HG03025 (cell line): ENCODE data around the gene TNS4.

Experiments
- ATAC-seq: cut with Tn5 transposase; IDR thresholded peaks from one replicate; pipeline ENCODE4 v1.9.1; 2021; ENCODE audit warnings: mild to moderate bottlenecking, moderate library complexity; ENCODE audit not compliant: unreplicated experiment, low FRiP score

TNS4 gene

DNA sequence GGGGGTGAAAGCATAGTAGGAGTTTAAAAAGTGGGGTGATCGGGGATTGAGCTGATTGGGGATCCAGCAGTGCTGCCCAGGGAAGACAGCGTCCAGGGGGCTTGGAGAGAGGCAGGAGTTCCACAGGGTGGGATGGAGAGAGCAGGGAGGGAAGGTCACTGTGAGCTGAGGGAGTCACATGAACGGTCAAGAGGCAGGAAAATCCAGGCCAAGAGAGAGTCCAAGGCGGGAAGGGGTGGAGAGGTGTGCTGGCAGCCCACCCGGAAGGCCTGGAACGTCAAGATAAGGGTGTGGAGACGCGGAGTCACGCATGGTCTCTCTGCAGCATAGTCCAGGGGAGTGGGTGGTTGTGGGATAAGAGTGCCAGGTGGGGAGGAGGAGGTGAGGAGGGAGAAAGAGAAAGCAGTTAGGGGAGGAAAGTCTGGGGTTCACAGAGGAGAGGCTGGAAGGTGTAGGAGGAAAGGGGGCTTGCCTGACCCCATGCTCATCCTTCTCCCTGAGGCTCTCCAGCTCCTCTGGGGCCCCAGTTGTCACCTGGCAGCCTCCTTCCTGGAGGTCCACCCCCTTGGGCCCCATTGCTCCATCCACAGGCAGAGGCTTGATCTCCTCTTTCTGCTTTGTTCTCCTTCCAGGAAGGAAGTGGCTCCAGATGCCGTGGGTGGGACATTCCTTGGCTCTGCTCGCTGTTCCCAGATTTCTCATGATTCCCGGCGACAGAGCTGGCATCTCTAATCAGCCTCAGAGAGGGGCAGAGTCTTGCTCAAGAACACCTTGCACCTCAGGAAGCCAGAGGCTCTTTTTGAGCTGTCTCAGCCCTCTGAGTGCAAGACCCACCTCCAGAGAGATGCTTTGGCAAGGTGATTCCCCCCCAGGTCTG is 35.1 kb upstream of the TNS4 start:
- ATAC-seq = no peak

DNA sequence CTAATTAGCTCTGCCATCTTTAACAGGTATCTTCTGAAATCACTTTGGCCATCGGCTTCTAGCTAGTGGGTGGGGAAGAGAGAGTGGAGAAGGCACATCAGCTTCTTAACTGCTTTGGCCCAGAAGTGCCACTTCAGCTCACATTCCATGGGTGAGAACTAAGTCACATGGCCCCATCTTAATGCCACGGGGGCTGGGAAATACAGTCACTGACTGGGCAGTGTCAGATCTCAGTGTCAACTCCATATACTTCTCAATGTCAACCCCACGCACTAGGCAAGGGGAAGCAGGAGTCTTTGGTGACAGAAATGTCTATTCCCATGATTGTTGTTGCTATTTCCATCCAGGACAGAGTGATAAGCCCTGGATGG is 34.5 kb upstream of the TNS4 start:
- no peak for ATAC-seq

GRCh38 chr17:40535438-40535837 is 34.0 kb upstream of the TNS4 start:
- ATAC-seq = no peak

DNA sequence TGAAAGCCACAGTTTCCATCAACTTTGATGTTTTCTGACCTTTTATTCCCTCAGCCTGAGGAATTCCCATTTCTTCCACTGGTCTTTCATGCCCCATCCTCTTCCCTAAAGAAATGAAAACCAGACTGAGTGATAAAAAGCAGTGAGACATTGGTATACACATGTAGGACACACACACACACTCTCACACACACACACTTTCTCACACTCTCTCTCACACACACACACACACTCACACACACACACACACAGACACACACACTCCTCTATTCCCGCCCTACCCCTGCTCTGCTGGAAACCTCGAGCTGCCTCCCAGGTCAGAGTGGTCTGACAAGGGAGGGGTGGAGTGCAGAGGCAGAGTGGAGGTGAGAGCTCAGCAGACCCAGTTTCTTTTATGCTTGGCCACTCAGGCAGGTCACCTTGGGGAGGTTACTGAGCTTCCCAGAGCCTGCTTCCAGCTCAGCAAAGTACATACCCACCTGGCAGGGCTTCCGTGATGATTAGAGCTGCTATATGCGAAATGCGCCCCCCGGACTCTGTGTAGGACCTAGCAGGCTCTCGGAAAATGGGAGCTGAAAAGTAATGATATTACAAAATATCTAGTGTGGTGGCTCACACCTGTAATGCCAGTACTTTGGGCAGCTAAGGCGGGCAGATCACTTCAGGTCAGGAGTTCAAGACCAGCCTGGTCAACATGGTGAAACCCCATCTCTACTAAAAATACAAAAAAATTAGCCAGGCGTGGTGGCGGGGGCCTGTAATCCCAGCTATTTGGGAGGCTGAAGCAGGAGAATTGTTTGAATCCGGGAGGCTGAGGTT is 33.2 kb upstream of the TNS4 start:
- ATAC-seq = no peak

DNA sequence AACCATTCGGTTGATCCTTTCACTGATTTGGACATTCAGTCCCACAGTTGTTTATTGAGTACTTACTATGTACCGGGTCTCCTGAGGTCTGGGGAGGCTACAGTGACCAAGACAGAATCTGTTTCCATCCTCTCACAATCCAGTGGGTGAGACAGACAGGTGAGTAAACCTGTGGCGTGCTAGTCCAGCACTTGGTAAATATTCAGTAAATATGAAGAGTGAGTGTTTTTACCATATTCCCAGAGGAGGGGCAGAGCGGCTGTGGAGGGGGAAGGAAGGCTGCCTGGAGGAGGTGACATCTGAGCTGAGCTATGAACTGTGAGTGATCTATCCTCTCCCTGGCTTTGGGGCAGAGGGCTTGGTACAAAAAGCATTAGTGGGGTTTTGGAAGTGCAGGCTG is 32.5 kb upstream of the TNS4 start:
- ATAC-seq = no peak

DNA sequence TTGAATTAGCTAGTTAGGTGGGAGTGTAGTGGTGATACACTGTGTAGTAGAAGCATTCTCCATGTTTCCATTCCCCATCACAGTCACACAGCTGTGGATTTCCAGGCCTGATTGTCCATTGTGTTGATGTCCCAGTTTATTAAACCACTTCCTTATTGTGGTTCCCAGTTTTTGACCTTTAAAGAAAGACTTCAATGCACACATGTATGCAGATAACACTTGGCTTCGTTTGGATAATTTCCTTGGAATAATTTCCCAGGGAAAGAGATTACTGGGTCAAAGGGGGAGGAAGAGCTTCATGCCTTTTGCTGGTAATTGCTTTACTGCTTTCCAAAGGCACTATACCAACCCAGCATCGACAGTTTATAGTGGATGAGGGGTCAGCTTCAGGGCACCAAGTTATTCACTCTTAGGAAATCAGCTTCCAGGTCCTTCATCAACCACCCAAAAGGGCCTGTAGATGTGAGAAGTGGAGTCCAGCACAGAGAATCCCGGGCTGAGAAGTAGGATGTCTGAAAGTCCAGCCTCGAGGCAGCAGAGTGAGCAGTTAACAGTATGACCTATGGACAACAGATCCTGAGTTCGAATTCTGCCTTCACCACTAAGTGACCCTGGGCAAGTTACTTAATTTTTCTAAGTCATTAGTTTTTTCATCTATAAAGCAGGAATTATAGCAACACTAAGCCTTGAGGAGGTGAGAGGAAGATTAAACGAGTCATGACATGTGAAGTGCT is 31.3 kb upstream of the TNS4 start:
- no peak for ATAC-seq

- ATAC-seq = no peak
Observed at GRCh38 chr17:40531051-40531991, 29.9 kb upstream of the TNS4 start.

GRCh38 chr17:40530531-40530994 is 29.1 kb upstream of the TNS4 start:
- ATAC-seq = no peak

GRCh38 chr17:40529991-40530390 is 28.6 kb upstream of the TNS4 start:
- no peak for ATAC-seq

- ATAC-seq = no peak
Observed at GRCh38 chr17:40528692-40529417, 27.4 kb upstream of the TNS4 start.

DNA sequence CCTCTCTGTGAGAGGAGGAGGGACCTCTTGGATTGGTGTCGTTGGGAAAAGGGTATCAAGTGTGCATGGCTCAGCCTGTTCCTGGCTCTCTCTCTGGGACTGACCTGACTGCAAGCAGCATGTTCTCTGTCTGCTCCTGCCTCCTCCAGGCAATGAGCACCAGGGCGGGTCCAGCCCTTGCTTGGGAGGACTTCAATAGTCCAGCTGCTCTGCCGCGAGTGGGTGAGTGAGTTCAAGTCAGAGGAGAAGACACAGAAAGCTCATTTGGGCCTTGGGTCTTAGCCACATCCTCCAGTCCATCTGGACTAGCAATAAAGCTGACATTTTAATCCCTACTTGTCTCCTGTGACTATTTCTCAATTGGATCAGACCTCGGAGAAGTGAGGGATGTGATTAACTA is 25.2 kb upstream of the TNS4 start:
- ATAC-seq = no peak

DNA sequence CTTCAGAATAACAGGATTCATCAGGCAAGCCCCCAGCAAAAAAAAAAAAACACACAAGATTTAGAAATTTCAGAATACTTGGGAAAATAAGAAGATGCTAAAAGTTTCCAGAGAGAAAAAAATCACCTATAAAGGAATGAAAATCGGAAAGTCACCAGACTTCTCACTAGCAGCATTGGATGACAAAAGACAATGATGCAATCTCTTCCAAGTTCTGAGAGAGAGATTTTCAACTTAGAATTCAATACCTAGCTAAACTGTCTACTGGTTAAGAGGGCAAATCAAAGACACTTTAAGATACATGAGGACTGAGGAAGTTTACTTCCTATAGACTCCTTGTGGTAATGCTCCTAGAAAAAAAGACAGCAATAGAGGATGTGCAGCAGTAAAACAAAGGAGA is 23.9 kb upstream of the TNS4 start:
- ATAC-seq = no peak

DNA sequence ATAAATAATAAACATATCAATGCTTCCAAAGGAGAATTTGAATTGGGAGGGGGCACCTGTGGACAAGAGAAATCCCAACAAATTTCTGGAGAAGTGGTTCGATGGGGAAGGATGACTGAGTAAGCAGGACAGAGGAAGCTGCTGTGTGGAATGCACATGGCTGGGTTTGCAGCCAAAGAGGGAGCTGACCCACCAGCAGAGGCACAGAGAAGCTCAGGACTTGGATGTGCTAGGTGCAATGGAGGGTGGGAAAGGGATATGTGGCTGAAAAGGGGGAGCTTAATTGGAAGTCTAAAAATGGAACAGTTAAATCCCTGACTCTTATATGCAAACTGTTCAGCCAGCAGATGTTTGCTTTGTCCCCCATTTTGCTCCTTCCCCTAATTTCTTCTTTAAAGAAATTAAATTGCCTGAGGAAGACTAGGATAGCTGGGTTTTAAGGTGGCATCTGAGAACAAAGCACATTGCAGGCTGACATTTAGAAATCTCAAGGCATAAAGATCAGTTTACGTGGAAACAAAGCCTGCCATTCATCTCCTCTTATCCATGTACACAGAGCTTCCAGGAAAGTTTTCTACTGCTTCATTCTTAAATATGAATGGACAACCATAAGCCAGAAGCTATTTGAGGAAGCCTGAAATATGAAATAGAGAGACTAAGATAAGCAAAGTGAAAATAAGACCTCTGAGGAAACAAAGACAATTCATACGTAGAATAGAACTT is 23.0 kb upstream of the TNS4 start:
- no peak for ATAC-seq

DNA sequence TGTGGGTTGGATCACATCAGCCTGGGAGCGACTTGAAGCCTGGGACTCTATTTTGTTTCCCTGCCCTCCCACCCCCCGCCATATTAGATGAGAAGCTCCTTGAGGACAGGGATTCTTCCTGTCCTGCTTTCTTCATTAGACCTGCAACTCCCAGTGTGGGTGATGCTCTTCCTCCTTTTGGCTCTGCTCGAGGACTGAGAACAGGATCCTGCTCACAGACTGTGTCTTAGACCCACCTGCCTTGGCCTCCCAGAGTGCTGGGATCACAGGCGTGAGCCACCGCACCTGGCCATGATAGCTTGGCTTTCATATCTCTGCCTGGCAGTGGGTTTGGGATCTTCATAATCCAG is 21.5 kb upstream of the TNS4 start:
- ATAC-seq = no peak

DNA sequence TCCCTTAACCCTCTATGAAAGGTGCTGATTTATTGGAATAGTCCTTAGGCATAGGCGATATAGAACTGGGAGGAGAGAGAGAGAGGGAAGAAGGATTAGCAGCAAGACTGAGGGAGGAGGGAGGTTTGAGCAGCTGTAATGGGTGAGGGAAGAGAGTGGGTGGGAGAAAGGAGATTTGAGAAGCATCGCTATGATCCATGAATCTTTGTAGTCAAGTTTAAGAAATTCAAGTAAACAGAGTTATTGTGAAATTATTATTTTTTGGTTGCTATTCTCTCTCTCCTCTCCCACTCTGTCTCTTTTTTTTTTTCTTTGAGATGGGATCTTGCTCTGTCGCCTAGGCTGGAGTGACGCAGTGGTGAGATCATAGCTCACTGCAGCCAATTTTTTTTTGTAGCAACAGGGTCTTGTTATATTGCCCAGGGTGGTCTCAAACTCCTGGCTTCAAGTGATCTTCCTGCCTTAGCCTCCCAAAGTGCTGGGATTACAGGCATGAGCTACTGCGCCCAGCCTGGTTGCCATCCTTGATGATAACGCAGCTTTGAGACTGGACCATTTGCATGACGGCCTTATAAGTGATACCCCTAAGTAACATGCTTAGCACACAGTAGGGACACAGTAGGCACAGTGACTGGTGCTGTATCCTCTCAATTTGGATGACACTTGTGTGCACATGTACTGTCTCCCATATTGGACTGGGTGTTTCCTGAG is 21.0 kb upstream of the TNS4 start:
- no peak for ATAC-seq

DNA sequence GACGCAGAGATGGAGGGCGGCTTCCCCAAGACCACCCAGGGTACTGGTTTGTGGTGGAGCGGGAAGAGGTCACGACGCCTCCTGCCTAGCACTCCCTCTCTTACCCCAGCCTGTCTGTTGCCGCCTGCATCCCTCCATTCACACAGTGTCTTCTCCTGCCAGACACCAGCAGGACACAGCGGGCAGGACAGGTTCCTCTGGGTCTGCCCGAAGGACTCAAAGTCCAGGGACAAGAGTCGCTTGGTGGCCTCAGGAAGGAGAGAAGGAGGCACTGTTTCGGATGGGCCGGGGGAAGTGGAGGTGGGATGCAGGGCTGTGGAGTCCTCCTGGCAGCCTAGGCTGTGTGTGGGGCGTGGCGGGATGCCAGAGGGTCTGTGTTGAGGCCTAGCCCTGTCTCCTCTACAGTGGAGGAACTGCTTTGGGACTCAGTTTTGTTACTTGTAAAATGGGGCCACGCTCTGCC is 19.6 kb upstream of the TNS4 start:
- ATAC-seq = no peak

GRCh38 chr17:40519089-40519775 is 17.8 kb upstream of the TNS4 start:
- no peak for ATAC-seq
